NOMO-1 treated with dmso at 0.1 percent for 144 hours (cell line): ENCODE measurements around the gene EVA1A.

Experiments used
- DNase-seq: peaks from one replicate; lab custom pipeline; 2025; ENCODE audit not compliant: unreplicated experiment; lab: John Stamatoyannopoulos, UW

Gene EVA1A

DNA sequence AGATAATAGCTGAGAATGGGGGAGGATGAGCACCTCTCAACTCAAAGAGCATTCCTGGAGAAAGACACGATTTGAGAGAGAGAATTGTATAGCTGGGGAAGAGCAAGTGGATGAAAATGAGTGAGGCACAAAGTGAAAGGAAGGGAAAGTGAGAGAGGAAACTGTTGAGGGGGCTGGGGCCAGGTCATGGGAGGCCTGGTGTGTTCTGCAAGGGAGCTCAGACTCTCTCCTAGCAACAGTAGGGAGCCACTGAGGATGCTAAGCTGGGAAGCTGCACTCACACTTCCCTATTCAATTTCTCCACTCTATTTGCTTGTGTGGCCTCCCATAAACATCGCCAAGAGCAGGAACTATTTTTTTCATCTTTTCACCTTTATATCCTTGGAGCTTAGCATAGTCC lies 14.8 kb downstream of the EVA1A start:
- no peak for DNase-seq

GRCh38 chr2:75545387-75545786 lies 15.4 kb downstream of the EVA1A start:
- no peak for DNase-seq

- no peak for DNase-seq
Measured at GRCh38 chr2:75543446-75543845, 17.3 kb downstream of the EVA1A start.

DNA sequence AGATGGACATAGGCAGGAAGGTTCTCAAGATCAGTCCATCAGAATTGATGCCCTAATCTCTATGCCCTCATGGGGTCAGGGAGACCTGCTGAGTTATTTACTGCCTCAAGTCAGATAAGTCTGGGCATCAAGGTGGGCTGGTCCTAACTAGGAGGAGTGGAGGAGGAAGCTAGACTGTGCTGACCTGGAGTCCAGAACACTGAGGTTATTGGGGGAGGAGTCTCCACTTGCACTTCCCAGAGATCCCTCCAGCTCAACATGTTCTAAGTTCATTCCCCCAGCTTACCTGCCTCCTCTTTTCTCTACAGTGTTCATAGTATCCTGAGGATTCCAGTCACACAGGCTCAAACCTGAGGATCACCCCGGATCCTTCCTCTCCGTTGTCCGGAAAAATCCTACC lies 19.3 kb downstream of the EVA1A start:
- DNase-seq: no peak

DNA sequence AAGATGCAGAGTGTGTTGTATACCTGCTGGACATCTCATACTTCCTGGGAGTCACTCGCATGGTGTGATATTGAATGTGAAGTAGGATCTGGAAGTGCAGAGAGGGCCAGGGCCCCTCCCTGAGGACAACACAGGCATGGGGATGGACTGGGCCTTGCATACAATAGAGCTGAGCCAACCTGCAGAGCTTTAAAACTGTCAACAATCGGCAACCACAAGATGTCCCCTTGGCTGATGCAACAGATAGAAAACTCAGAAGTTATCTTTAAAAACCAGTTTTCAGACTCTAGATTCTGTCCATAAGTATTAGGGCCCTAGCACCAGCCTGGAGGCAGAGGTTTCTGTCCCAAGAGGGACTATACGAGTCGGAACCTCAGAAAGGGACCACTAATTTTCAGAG lies 19.7 kb downstream of the EVA1A start:
- DNase-seq: no peak

DNA sequence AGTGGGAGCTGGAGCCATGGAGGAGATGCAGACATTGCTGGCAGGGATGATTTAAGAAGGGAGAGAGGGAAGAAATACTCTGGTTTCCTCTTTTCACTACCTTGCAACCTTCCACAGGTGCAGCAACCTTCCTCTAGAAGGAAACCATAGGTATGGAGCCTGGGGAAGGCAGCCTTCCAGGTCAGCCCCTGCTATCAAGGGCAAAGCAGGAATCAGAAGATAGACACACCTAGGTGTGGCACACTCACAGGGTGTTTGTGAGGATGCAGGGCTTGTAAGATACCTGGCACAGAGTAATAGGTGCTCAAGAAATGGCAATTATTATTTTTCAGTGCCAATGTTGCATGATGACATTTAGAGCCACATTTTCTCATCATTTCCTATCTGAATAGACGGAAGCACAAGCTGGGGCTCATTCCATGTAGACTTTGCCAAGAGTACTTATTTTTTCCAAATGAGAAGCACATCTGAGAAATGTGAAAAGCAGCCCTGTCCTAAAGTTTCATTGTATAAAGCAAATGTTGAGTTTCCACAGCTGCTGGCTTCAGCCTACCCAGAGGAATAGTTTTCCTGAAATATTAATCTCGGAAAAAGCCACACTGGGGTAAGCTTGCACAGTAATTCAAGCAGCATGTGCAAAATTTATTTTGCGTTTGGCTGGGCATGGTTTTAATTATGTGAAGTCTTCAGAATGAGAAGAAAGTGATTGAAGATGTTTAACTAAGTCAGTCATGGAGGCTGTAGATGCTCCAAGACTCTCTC lies 20.6 kb downstream of the EVA1A start:
- DNase-seq: no peak

- DNase-seq: no peak
Measured at GRCh38 chr2:75538521-75539490, 21.9 kb downstream of the EVA1A start.

DNA sequence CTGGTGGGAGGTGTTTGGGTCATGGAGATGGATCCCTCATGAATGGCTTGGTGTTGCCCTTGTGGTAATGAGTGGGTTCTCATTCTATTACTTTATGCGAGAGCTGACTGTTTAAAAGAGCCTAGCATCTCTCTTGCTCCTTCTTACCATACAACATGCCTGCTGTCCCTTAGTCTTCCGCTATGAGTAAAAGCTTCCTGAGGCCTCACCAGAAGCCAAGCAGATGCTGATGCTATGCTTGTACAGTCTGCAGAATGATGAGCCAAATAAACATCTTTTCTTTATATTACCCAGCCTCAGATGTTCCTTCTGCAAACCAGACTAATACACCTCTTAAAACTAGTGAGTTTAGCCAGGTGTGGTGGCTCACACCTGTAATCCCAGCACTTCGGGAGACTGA lies 23.1 kb downstream of the EVA1A start:
- DNase-seq: no peak

DNA sequence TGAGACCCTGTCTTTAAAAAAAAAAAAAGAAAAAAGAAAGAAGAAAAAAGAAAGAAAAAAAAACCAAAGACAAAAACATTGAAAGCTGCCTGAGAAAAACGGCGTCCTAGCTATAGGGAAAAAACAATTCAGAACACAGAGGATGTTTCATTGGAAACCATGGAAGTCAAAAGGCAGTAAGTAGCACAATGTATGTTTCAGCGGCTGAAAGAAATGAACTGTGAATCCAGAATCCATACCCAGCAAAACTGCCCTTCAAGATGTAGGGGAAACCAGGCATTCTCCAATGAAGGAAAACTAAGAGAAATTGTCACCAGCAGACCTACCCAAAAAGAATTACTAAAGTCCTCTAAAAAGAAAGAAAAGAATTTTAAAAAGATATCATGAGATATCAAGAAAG lies 27.6 kb downstream of the EVA1A start:
- DNase-seq: no peak

GRCh38 chr2:75532488-75532887 lies 28.3 kb downstream of the EVA1A start:
- DNase-seq: no peak

DNA sequence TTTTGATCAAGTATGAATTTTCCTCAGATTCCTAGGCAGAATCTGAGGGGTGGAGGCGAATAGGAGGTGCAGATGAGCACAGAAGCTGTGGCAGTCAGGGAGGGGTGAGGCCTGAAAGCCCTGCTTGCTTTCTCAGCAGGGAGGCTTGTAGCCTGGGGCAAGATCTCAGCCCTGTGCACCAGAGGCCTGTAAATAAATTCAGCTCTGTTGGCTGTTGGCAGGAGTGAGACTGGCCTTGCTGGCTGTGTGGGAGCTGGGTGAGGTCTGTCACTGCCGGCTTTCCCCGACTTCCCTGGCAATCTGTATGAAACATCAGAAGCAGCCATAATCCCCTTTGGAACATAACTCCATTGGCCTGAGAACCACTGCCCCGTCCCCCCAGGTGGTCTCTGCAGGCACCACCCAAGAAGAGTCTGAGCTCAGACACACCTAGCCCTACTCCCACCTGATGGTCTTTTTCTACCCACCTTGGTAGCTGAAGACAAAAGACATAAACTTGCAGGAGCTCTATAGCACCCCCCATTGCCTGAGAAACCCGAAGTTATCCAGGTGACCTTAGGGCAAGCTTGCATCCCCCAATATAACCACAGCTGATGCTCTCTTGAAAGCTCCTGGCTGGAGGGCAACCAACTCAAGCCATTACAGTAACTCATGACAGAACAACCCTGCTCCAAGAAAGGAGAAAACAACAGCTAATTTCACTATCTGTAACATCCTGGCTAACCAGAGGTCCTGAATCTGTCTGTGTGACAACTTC lies 32.3 kb downstream of the EVA1A start:
- DNase-seq: no peak

DNA sequence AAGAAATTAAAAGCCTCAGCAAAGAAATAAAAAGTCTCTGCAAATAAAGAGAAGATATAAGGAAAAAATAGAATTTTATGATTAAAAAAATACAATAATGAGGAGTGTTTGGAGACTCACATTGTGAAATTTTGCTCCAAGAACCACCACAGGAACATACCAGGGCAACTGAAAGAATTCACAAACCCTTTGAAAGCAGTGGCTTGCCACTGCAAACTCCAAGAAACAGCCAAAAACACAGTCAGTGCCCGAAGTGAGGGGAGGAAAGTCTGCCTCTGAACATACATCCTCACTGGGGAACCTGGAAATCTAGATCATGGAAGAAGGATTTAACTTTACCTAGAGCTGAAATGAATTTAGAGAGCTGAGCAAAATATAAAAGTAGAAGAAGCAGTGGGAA lies 33.1 kb downstream of the EVA1A start:
- DNase-seq: no peak

DNA sequence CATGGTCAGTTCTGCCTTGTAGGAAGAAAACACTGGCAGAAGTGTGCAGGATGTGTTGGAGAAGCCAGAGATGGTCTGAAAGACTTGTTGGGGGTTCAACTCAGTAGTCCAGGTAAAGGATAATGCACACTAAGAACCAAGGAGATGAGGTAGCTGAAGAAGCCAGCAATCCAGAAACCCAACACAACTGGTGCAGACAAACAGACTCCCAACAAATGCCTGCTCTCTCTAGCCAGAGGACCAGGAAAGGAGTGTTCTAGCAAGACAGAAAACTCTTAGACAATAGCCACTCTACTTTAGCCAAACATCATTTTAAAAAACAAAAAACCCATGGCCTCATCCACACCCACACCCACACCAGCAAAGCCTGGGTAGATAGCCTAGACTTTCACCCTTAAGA lies 33.9 kb downstream of the EVA1A start:
- DNase-seq: no peak

DNA sequence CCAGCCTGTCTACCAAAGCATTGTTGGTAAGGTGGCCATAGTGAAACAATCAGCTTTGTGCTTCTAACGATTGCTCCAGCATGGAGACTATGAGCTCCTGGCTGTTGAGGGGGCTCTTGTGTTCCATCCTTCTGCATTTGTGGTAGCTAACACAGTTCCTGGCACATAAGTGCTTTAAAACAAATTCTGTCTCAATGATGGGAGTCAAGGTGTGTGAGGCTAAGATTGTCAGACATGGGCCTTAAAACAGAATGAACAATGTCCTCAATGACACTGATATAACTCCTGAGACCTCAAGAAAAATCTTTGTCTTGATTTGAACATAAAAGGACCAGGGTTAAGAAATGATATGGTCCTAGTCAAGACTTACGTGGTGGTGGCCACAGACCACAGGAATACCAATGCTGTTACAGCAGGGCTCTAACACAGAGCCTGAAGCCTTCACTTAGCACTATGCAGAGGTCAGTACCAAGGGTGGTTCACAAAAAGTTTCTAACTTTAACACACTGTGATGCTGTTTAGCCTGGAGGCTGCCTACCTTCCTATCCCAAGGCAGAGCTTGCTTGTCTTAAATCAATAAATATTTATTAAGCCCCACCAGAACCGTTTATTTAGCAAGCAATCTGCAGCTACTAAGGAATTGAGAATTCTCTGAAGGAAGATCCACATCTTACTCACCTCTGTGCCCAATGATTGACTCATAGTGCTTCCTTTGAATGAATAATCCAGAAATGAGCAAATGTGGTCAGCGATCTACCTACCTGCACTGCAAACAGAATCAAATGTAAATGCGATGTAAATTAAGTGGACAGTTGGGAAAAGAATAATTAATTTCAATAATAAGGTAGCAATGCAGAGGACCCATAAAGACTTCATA lies 35.1 kb downstream of the EVA1A start:
- DNase-seq: no peak

DNA sequence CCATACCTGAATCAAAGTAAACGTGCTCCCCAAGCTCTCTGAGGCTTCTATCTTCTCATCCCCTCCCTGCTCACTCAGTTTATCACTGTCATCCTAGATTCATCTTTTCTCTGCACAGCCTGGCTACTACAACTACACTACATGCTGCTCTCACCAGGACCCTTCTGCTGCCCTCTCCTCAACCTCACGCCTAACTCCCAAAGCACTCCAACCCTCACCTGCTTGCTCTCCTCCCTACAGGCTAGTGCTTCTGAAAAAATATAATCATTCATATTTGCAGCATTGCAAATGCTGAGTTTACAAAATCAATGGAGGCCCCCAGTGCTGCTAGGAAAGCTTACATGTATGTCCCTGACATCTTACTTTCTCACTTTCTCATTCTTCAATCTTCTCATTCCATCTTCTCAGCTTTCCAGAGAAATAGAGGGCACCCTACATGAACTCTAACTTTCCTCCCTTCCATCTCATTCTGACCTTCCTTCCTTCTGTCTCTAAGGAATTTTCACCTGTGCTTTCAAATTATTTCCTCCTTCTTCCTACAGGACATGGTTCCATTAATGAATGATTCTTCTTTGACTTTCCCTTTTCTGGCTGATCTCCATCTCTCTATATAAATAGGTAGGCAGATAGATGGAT lies 36.3 kb downstream of the EVA1A start:
- no peak for DNase-seq

- DNase-seq: no peak
Measured at GRCh38 chr2:75523313-75524275, 37.1 kb downstream of the EVA1A start.

- DNase-seq: no peak
Measured at GRCh38 chr2:75522543-75523312, 38.0 kb downstream of the EVA1A start.

- no peak for DNase-seq
Measured at GRCh38 chr2:75521225-75521872, 39.4 kb downstream of the EVA1A start.
